WTC11 (cell line): ENCODE results near the gene CAPRIN2. TPM values are rescaled to one million over a fixed set of nuclear protein-coding genes. Genes with fewer than 3 reads are reported as not detected.

Experiments used
- ATAC-seq: fragments of 200-7000 bp; cut with Tn5 transposase; 2 replicates; pipeline ENCODE4 v1.10.0; 2021; ENCODE audit warnings: mild to moderate bottlenecking, moderate library complexity
- CTCF ChIA-PET: fragments of 300-600 bp; sonication (Branson Sonifier 250); formaldehyde crosslinking; loops from one replicate; lab custom pipeline; 2021; ENCODE audit warnings: antibody characterized with exemption; lab: Charles Lee
- POLR2A ChIA-PET: fragments of 350-600 bp; sonication (Branson Sonifier 250); formaldehyde crosslinking; loops from one replicate; lab custom pipeline; 2021; ENCODE audit warnings: antibody characterized with exemption; lab: Charles Lee
- DNase-seq: peaks from one replicate; pipeline ENCODE4 v3.0.0; 2021; ENCODE audit warnings: low spot score
- H3K27ac Mint-ChIP-seq: 2 replicates; pipeline ENCODE4 v1.8.0; 2021; ENCODE audit warnings: mixed read lengths
- H3K27me3 Mint-ChIP-seq: 2 replicates; pipeline ENCODE4 v1.8.0; 2021; ENCODE audit warnings: low read depth, mild to moderate bottlenecking, moderate library complexity, mixed read lengths
- H3K36me3 Mint-ChIP-seq: 2 replicates; pipeline ENCODE4 v1.8.0; 2021; ENCODE audit warnings: mixed read lengths
- H3K4me1 Mint-ChIP-seq: 2 replicates; pipeline ENCODE4 v1.8.0; 2022; ENCODE audit warnings: mixed read lengths
- H3K4me3 Mint-ChIP-seq: 2 replicates; pipeline ENCODE4 v1.8.0; 2021; ENCODE audit warnings: mild to moderate bottlenecking, moderate library complexity, mixed read lengths
- H3K9me3 Mint-ChIP-seq: 2 replicates; pipeline ENCODE4 v1.8.0; 2021; ENCODE audit warnings: mixed read lengths
- EMX1 ChIP-seq: fragments of 250-450 bp; sonication (Bioruptor Pico); IDR thresholded peaks from 2 replicates; pipeline ENCODE4 v1.8.0; 2021; ENCODE audit warnings: mild to moderate bottlenecking
- ERG ChIP-seq: fragments of 250-450 bp; sonication (Bioruptor Pico); IDR thresholded peaks from 2 replicates; pipeline ENCODE4 v1.8.0; 2021; ENCODE audit warnings: mild to moderate bottlenecking
- ETV6 ChIP-seq: sonication (generic); formaldehyde crosslinking; IDR thresholded peaks from 2 replicates; pipeline ENCODE4 v1.8.1; 2022; ENCODE audit warnings: mild to moderate bottlenecking, missing genetic modification reagents
- FOXP1 ChIP-seq: sonication (generic); formaldehyde crosslinking; IDR thresholded peaks from 2 replicates; pipeline ENCODE4 v1.8.0; 2022; ENCODE audit warnings: missing genetic modification reagents, mild to moderate bottlenecking, moderate library complexity, borderline replicate concordance
- FOXP4 ChIP-seq: sonication (generic); formaldehyde crosslinking; IDR thresholded peaks from 2 replicates; pipeline ENCODE4 v1.8.0; 2022; ENCODE audit warnings: mild to moderate bottlenecking, missing genetic modification reagents
- GTF2I ChIP-seq: fragments of 250-450 bp; sonication (Bioruptor Pico); conservative IDR thresholded peaks from 2 replicates; pipeline ENCODE4 v1.4.0; 2021; ENCODE audit warnings: mild to moderate bottlenecking
- HMGA2 ChIP-seq: fragments of 250-450 bp; sonication (Bioruptor Pico); IDR thresholded peaks from 2 replicates; pipeline ENCODE4 v1.4.0; 2021; ENCODE audit warnings: mild to moderate bottlenecking, moderate library complexity
- MYBL2 ChIP-seq: sonication (generic); formaldehyde crosslinking; IDR thresholded peaks from 2 replicates; pipeline ENCODE4 v1.8.1; 2023; ENCODE audit warnings: mild to moderate bottlenecking, moderate library complexity, missing genetic modification reagents
- NFYB ChIP-seq: sonication (generic); formaldehyde crosslinking; conservative IDR thresholded peaks from 2 replicates; pipeline ENCODE4 v1.8.0; 2022; ENCODE audit warnings: low read depth, missing genetic modification reagents
- ZNF671 ChIP-seq: fragments of 250-450 bp; sonication (Bioruptor Pico); IDR thresholded peaks from 2 replicates; pipeline ENCODE4 v1.8.0; 2021; ENCODE audit warnings: mild to moderate bottlenecking
- total RNA-seq: library from RNA; stranded (reverse); gene quantifications from 3 replicates; pipeline ENCODE4 v1.2.3, GENCODE V29; 2021
- TF ChIP-seq, protein P1 (sequence below): sonication (generic); formaldehyde crosslinking; conservative IDR thresholded peaks from 2 replicates; pipeline ENCODE4 v1.8.1; 2023; ENCODE audit warnings: mild to moderate bottlenecking, low read depth, missing genetic modification reagents, moderate library complexity
- TF ChIP-seq, protein P2 (sequence below): sonication (generic); formaldehyde crosslinking; IDR thresholded peaks from 2 replicates; pipeline ENCODE4 v1.8.0; 2023; ENCODE audit warnings: missing genetic modification reagents
- TF ChIP-seq, protein P3 (sequence below): sonication (generic); formaldehyde crosslinking; IDR thresholded peaks from 2 replicates; pipeline ENCODE4 v1.8.1; 2022; ENCODE audit warnings: mild to moderate bottlenecking, moderate library complexity, missing genetic modification reagents
- TF ChIP-seq, protein P4 (sequence below): sonication (generic); formaldehyde crosslinking; IDR thresholded peaks from 2 replicates; pipeline ENCODE4 v1.8.0; 2022; ENCODE audit warnings: missing genetic modification reagents

CAPRIN2 gene
- total RNA-seq, 1 experiment from 2014 or later: 62.7 TPM

DNA sequence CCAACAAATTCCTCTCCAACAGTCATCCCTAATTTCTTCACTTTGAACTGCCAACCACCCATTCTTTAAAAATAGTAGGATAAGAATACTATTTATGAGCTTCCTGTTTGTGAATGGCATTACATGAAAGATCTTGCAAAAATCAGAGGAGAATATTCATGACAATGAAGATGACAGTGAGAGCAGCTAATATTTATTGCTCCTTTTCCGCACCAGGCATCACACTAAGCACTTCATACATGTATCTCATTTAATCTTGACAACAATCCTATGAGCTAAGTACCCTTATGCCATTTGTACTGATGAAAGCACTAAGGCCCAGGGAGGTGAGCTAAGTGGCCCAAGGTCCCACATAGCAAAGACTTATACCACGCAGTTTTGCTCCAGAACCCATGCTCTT is 37.3 kb upstream of the CAPRIN2 start:
- peaks cover 11% of the 10 kb centered on the region for H3K9me3 Mint-ChIP-seq
- no peak for TF ChIP-seq MYBL2 (CRISPR knock-in tag)
- TF ChIP-seq GTF2I (CRISPR knock-in tag): no peak
- TF ChIP-seq ETV6: no peak
- no peak for TF ChIP-seq ZNF671 (CRISPR knock-in tag)
- TF ChIP-seq FOXP1 (CRISPR knock-in tag): no peak
- TF ChIP-seq, protein P1, sequence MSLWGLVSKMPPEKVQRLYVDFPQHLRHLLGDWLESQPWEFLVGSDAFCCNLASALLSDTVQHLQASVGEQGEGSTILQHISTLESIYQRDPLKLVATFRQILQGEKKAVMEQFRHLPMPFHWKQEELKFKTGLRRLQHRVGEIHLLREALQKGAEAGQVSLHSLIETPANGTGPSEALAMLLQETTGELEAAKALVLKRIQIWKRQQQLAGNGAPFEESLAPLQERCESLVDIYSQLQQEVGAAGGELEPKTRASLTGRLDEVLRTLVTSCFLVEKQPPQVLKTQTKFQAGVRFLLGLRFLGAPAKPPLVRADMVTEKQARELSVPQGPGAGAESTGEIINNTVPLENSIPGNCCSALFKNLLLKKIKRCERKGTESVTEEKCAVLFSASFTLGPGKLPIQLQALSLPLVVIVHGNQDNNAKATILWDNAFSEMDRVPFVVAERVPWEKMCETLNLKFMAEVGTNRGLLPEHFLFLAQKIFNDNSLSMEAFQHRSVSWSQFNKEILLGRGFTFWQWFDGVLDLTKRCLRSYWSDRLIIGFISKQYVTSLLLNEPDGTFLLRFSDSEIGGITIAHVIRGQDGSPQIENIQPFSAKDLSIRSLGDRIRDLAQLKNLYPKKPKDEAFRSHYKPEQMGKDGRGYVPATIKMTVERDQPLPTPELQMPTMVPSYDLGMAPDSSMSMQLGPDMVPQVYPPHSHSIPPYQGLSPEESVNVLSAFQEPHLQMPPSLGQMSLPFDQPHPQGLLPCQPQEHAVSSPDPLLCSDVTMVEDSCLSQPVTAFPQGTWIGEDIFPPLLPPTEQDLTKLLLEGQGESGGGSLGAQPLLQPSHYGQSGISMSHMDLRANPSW (CRISPR knock-in tag): no peak
- TF ChIP-seq NFYB (CRISPR knock-in tag): no peak
- TF ChIP-seq ERG: no peak
- no peak for TF ChIP-seq EMX1
- TF ChIP-seq, protein P2, sequence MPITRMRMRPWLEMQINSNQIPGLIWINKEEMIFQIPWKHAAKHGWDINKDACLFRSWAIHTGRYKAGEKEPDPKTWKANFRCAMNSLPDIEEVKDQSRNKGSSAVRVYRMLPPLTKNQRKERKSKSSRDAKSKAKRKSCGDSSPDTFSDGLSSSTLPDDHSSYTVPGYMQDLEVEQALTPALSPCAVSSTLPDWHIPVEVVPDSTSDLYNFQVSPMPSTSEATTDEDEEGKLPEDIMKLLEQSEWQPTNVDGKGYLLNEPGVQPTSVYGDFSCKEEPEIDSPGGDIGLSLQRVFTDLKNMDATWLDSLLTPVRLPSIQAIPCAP (CRISPR knock-in tag): no peak
- TF ChIP-seq, protein P3, sequence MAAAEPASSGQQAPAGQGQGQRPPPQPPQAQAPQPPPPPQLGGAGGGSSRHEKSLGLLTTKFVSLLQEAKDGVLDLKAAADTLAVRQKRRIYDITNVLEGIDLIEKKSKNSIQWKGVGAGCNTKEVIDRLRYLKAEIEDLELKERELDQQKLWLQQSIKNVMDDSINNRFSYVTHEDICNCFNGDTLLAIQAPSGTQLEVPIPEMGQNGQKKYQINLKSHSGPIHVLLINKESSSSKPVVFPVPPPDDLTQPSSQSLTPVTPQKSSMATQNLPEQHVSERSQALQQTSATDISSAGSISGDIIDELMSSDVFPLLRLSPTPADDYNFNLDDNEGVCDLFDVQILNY (CRISPR knock-in tag): no peak
- no peak for TF ChIP-seq HMGA2 (CRISPR knock-in tag)
- TF ChIP-seq, all 79 proteins: peak for 0
- DNase-seq: no peak
- ChIA-PET POLR2A (no interaction called here), CTCF (interaction anchor here (1.1 to 2.4 kb wide), 2 partner anchors 38 to 96 kb away, joined by 4 to 10 read pairs; partner anchors contain the start of genes CAPRIN2 and IPO8)
- H3K4me1 Mint-ChIP-seq: peaks cover 65% of the 10 kb centered on the region
- H3K4me3 Mint-ChIP-seq: no peak overlapping the region
- H3K27ac Mint-ChIP-seq: no peak overlapping the region
- peaks cover 12% of the 10 kb centered on the region for H3K36me3 Mint-ChIP-seq
- ATAC-seq: no peak
- peaks cover 12% of the 10 kb centered on the region for H3K27me3 Mint-ChIP-seq

DNA sequence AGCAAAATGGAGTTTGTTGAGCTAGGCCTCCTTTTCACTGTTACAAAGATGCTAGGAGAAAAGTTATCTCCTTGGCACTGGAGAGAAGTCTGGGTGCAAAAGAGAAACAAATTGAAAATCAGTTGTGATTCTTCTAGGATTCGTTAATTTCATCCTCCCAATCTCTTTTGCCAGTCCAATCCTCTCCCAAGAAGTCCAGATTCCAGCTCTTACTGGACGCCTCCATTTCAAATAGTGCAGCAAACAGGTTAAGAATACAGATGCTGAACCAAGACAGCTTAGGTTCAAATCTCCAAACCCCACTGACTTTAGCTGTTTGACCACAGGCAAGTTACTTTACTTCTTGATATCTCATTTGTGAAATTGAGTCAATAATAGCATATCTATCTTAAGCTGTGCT is 34.0 kb upstream of the CAPRIN2 start:
- ATAC-seq (no peak), DNase-seq (no peak)
- Mint-ChIP-seq H3K9me3 (peaks cover 39% of the 10 kb centered on the region), H3K27me3 (peaks cover 13% of the 10 kb centered on the region), H3K27ac (no peak overlapping the region), H3K4me3 (no peak overlapping the region), H3K4me1 (peaks cover 61% of the 10 kb centered on the region), H3K36me3 (peaks cover 39% of the 10 kb centered on the region)
- TF ChIP-seq FOXP4 (CRISPR knock-in tag): no peak
- TF ChIP-seq, protein P4, sequence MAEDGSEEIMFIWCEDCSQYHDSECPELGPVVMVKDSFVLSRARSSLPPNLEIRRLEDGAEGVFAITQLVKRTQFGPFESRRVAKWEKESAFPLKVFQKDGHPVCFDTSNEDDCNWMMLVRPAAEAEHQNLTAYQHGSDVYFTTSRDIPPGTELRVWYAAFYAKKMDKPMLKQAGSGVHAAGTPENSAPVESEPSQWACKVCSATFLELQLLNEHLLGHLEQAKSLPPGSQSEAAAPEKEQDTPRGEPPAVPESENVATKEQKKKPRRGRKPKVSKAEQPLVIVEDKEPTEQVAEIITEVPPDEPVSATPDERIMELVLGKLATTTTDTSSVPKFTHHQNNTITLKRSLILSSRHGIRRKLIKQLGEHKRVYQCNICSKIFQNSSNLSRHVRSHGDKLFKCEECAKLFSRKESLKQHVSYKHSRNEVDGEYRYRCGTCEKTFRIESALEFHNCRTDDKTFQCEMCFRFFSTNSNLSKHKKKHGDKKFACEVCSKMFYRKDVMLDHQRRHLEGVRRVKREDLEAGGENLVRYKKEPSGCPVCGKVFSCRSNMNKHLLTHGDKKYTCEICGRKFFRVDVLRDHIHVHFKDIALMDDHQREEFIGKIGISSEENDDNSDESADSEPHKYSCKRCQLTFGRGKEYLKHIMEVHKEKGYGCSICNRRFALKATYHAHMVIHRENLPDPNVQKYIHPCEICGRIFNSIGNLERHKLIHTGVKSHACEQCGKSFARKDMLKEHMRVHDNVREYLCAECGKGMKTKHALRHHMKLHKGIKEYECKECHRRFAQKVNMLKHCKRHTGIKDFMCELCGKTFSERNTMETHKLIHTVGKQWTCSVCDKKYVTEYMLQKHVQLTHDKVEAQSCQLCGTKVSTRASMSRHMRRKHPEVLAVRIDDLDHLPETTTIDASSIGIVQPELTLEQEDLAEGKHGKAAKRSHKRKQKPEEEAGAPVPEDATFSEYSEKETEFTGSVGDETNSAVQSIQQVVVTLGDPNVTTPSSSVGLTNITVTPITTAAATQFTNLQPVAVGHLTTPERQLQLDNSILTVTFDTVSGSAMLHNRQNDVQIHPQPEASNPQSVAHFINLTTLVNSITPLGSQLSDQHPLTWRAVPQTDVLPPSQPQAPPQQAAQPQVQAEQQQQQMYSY: peak; percentile 88
- POLR2A ChIA-PET: no interaction called here
- CTCF ChIA-PET: no interaction called here
